Neural cell (in vitro differentiated cells): ENCODE data around the gene CALR.

Experiments used
- CTCF ChIP-seq: fragments of 450-650 bp; IDR thresholded peaks from 2 replicates; pipeline ENCODE4 v1.5.1; 2014; ENCODE audit warnings: antibody characterized with exemption, mild to moderate bottlenecking, moderate library complexity; ENCODE audit not compliant: poor library complexity, severe bottlenecking
- EP300 ChIP-seq: fragments of 450-650 bp; conservative IDR thresholded peaks from 2 replicates; pipeline ENCODE4 v1.6.1; 2014; ENCODE audit warnings: antibody characterized with exemption, mild to moderate bottlenecking, moderate library complexity; ENCODE audit not compliant: poor library complexity, severe bottlenecking
- EZH2 ChIP-seq: fragments of 200-600, 300-800 bp; shearing (Covaris generic), sonication (generic); IDR thresholded peaks from 2 replicates; pipeline ENCODE4 v1.6.1; 2014; ENCODE audit warnings: antibody characterized with exemption, low read length, borderline replicate concordance, mild to moderate bottlenecking; ENCODE audit not compliant: insufficient read depth, poor library complexity, severe bottlenecking
- MXI1 ChIP-seq: fragments of 450-650 bp; conservative IDR thresholded peaks from 2 replicates; pipeline ENCODE4 v1.6.1; 2014; ENCODE audit warnings: antibody characterized with exemption, mild to moderate bottlenecking; ENCODE audit not compliant: poor library complexity, severe bottlenecking
- POLR2AphosphoS5 ChIP-seq: IDR thresholded peaks from 2 replicates; pipeline ENCODE4 v1.6.1; 2012
- RAD21 ChIP-seq: fragments of 450-650 bp; conservative IDR thresholded peaks from 2 replicates; pipeline ENCODE4 v1.6.1; 2014; ENCODE audit warnings: antibody characterized with exemption, mild to moderate bottlenecking, moderate library complexity
- REST ChIP-seq: IDR thresholded peaks from 2 replicates; pipeline ENCODE4 v1.6.1; 2012; ENCODE audit warnings: borderline replicate concordance

GRCh38 chr19:12984683-12985048, 46.3 kb downstream of the CALR start:
- TF ChIP-seq RAD21 (no peak), EP300 (no peak), EZH2 (no peak), CTCF (no peak), POLR2AphosphoS5 (no peak), REST (no peak), MXI1 (no peak)
